GM19467 (cell line): Measurements from ENCODE around the gene GPR6.

Experiments used
- ATAC-seq: cut with Tn5 transposase; IDR thresholded peaks from one replicate; pipeline ENCODE4 v1.9.1; 2021; ENCODE audit warnings: mild to moderate bottlenecking, moderate library complexity; ENCODE audit not compliant: unreplicated experiment

The GPR6 gene

DNA sequence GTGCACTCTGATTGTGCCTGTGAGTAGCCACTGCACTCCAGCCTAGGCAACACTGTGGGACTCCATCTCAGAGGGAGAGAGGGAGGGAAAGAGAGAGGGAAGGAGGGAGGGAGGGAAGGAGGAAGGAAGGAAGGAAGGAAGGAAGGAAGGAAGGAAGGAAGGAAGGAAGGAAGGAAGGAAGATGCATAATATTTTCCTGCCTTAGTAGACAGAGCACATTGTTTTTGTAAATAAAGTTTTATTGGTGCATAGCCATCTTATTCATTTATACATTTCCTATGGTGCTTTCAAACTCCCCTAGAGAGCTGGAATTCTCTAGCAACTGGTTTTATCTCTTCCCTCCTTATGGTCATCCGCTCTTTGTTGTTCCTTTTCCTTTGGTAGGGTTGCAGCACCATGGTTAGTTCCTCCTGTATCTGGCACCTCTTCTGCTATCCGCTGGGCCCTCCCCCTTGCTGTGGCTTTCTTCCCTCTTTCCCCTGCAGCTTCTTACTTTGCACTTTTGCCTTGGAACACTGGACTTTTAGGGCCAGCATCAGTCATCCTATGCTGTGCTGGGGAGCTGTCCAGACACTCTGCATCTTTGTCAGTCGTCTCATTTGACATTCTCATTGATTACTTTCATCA, 20.2 kb downstream of the GPR6 start:
- no peak for ATAC-seq

DNA sequence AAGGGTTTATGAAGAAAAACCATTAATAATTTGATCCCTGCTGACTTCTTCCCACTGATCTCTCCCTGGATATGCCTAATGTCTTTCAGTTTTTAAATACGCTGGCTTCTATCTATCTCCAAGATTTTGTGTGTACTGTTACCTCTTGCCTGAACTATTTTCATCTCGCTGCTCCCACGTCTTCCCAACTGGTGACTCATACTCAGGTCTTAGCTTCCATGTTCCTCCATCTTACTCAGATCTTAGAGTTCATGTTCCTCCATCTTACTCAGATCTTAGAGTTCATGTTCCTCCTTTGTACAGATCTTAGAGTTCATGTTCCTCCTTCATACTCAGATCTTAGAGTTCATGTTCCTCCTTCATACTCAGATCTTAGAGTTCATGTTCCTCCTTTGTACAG, 21.6 kb downstream of the GPR6 start:
- no peak for ATAC-seq

DNA sequence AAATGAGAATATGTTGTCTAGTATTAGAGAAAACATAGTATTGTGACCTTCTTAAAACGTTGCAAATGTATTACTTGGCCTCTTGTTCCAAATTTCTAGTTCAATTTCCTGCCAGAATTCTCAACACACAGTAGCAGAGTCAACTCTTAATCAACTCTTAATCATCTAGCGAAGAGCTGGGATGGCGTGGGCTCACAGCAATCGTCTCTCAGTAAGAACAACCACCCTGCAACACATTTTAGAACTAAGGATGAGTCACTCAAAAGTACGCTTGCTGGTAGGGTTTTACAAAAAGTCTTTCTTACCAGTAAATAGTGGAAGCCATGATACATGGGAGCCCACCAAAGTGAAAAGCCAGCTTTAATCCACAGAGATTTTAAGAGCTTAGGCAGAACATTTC, 24.6 kb downstream of the GPR6 start:
- ATAC-seq: no peak

DNA sequence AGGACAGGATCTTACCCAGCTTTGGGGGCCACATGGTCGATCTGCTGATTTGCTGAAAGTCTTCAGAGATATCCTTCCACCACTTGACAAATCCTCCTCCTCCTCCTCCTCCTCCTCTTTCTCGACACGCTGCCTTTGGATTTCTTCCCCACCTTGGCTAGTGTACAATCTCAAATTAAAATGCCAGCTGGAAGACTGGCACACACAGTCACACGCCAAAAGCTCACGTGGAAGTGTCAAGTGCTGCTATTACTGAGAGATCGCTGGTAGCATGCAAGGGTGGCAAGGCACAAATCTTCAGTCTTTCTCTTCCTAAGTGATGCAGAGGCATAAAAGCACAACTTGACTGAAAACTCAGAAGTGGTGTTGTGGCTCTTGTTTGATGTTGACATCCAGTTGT, 35.3 kb downstream of the GPR6 start:
- ATAC-seq: no peak

GRCh38 chr6:110015206-110015605, 37.1 kb downstream of the GPR6 start:
- ATAC-seq: no peak

DNA sequence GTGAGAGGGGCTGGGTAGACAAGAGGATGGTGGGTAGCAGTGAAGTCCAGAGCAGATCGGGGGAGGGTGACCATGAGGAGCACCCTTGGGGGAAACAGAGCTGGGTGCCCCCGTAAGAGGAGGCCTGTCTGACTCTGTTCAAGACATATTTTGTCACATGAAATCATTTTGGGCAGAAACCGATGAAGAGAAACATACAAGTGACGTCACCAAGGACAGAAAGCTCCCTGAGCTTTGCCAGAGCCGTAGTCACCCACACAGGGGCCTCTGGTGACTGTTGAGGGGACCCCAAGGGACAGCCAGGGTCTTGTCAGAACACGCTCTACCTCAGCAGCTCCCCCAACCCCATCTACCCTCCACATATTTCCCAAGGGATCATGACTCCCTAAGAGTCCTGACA, 39.2 kb downstream of the GPR6 start:
- no peak for ATAC-seq

DNA sequence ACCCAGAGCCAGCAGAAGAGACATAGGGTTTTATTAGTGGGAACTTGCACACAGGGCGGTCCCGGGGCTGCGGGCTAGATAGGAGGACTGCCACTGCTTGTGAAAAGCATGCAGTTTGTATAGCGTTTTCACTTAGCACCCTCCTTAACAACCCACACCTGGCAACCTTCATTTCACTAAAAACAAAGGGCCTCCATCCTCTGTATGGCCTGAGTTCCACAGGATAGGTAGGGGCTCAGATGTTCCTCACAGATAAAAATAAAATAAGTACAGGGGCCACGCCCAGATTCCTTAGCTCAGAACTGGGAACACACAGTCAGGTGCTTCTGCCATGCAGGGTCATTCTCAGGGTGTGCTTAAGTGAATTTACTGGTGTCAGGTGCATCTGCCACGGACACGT, 39.8 kb downstream of the GPR6 start:
- ATAC-seq: no peak

- ATAC-seq: no peak
These were observed 40.4 kb downstream of the GPR6 start for GRCh38 chr6:110018486-110018885.

- no peak for ATAC-seq
These were observed 42.8 kb downstream of the GPR6 start for GRCh38 chr6:110020888-110021287.

- ATAC-seq: no peak
These were observed 51.0 kb downstream of the GPR6 start for GRCh38 chr6:110029144-110029543.
